Ectodermal cell (in vitro differentiated cells): ENCODE results near the gene PCDHB15.
"Not testable (repeated sequence)": the region's sequence is repeated elsewhere in the genome, so short reads cannot be mapped to it uniquely, and the experiment has no call there.

ENCODE experiments used
- H3K27ac ChIP-seq: 2 replicates; pipeline ENCODE4 v1.7.0; 2013; ENCODE audit warnings: mild to moderate bottlenecking, low read depth, low read length; ENCODE audit not compliant: insufficient read depth, poor library complexity, severe bottlenecking
- H3K27me3 ChIP-seq: 2 replicates; pipeline ENCODE4 v1.7.0; 2013; ENCODE audit warnings: mild to moderate bottlenecking, low read length; ENCODE audit not compliant: insufficient read depth, control insufficient read depth, poor library complexity, severe bottlenecking
- H3K36me3 ChIP-seq: one replicate; pipeline ENCODE4 v1.7.0; 2013; ENCODE audit warnings: low read length; ENCODE audit not compliant: control insufficient read depth, insufficient read depth
- H3K4me1 ChIP-seq: one replicate; pipeline ENCODE4 v1.7.0; 2013; ENCODE audit warnings: low read length; ENCODE audit not compliant: control insufficient read depth, insufficient read depth
- H3K4me3 ChIP-seq: 2 replicates; pipeline ENCODE4 v1.7.0; 2013; ENCODE audit warnings: low read depth, low read length, control low read depth; ENCODE audit not compliant: insufficient read depth
- H3K9me3 ChIP-seq: 2 replicates; pipeline ENCODE4 v1.7.0; 2013; ENCODE audit warnings: mild to moderate bottlenecking, low read length, moderate library complexity; ENCODE audit not compliant: control insufficient read depth
- WGBS, 2 experiments: methylation state at CpG; one replicate each; pipeline ENCODE4 v1.1.7; 2013; ENCODE audit warnings: missing lambda C conversion rate in 2 of 2; 5-methylcytosine and 5-hydroxymethylcytosine counted together

Gene PCDHB15

GRCh38 chr5:141247434-141247833 is 2.2 kb downstream of the PCDHB15 start:
- not testable (repeated sequence) for H3K27ac ChIP-seq, H3K27me3 ChIP-seq, H3K9me3 ChIP-seq, H3K4me1 ChIP-seq, H3K36me3 ChIP-seq, H3K4me3 ChIP-seq
- 96 to 97% methylated on average over 34 of the region's 34 CpGs for WGBS, 2 experiments

GRCh38 chr5:141250576-141250975 is 5.4 kb downstream of the PCDHB15 start:
- H3K9me3 ChIP-seq: peaks cover 22% of the 10 kb centered on the region
- H3K27me3 ChIP-seq: no peaks in the 10 kb centered on the region
- no peaks in the 10 kb centered on the region for H3K36me3 ChIP-seq
- no peak overlapping the region for H3K27ac ChIP-seq
- H3K4me3 ChIP-seq: no peak overlapping the region
- no peaks in the 10 kb centered on the region for H3K4me1 ChIP-seq

- Histone ChIP-seq H3K27me3 (no peaks in the 10 kb centered on the region), H3K4me3 (no peak overlapping the region), H3K36me3 (no peaks in the 10 kb centered on the region), H3K27ac (no peak overlapping the region), H3K9me3 (peaks cover 23% of the 10 kb centered on the region), H3K4me1 (no peaks in the 10 kb centered on the region)
Measured at GRCh38 chr5:141258464-141258863, 13.3 kb downstream of the PCDHB15 start.

- Histone ChIP-seq H3K9me3 (peaks cover 18% of the 10 kb centered on the region), H3K4me3 (no peak overlapping the region), H3K36me3 (no peaks in the 10 kb centered on the region)
Measured at GRCh38 chr5:141258948-141259347, 13.8 kb downstream of the PCDHB15 start.

GRCh38 chr5:141260458-141261237 is 15.5 kb downstream of the PCDHB15 start:
- H3K9me3 ChIP-seq: peaks cover 17% of the 10 kb centered on the region
- no peaks in the 10 kb centered on the region for H3K36me3 ChIP-seq
- H3K4me1 ChIP-seq: no peaks in the 10 kb centered on the region
- H3K27ac ChIP-seq: no peak overlapping the region
- 68 to 70% methylated on average over 4 to 5 of the region's 5 CpGs for WGBS, 2 experiments
- no peak overlapping the region for H3K4me3 ChIP-seq
- H3K27me3 ChIP-seq: no peaks in the 10 kb centered on the region

More at GRCh38 chr5:141258948-141259347, 13.8 kb downstream of the PCDHB15 start:
- no peaks in the 10 kb centered on the region for H3K4me1 ChIP-seq
- H3K27ac ChIP-seq: no peak overlapping the region
- H3K27me3 ChIP-seq: no peaks in the 10 kb centered on the region

- no CpG with 5 or more reads among the region's 1 CpG for WGBS, 2 experiments
- no peak overlapping the region for H3K27ac ChIP-seq
- no peaks in the 10 kb centered on the region for H3K36me3 ChIP-seq
- H3K27me3 ChIP-seq: no peaks in the 10 kb centered on the region
- peaks cover 17% of the 10 kb centered on the region for H3K9me3 ChIP-seq
- no peak overlapping the region for H3K4me3 ChIP-seq
- no peaks in the 10 kb centered on the region for H3K4me1 ChIP-seq
Measured at GRCh38 chr5:141261238-141261546, 16.0 kb downstream of the PCDHB15 start.

GRCh38 chr5:141269195-141269594 is 24.0 kb downstream of the PCDHB15 start:
- Histone ChIP-seq H3K4me1 (no peaks in the 10 kb centered on the region), H3K9me3 (peaks cover 8% of the 10 kb centered on the region), H3K27me3 (no peaks in the 10 kb centered on the region), H3K36me3 (no peaks in the 10 kb centered on the region), H3K27ac (no peak overlapping the region), H3K4me3 (no peak overlapping the region)
- 90% methylated on average over 4 of the region's 4 CpGs for WGBS, 2 experiments

GRCh38 chr5:141272906-141273305 is 27.7 kb downstream of the PCDHB15 start:
- H3K27ac ChIP-seq: no peak overlapping the region
- no peaks in the 10 kb centered on the region for H3K27me3 ChIP-seq
- peaks cover 4% of the 10 kb centered on the region for H3K9me3 ChIP-seq
- 84 to 88% methylated on average over 3 of the region's 3 CpGs for WGBS, 2 experiments
- no peaks in the 10 kb centered on the region for H3K4me1 ChIP-seq
- H3K36me3 ChIP-seq: no peaks in the 10 kb centered on the region
- H3K4me3 ChIP-seq: no peak overlapping the region

- no peaks in the 10 kb centered on the region for H3K36me3 ChIP-seq
- H3K27me3 ChIP-seq: no peaks in the 10 kb centered on the region
- no peaks in the 10 kb centered on the region for H3K4me1 ChIP-seq
- H3K9me3 ChIP-seq: peaks cover 4% of the 10 kb centered on the region
- WGBS, 2 experiments: 93 to 96% methylated on average over 4 of the region's 4 CpGs
- H3K4me3 ChIP-seq: no peak overlapping the region
- H3K27ac ChIP-seq: no peak overlapping the region
Measured at GRCh38 chr5:141298376-141298775, 53.2 kb downstream of the PCDHB15 start.
